Measurements from ENCODE around the gene EFR3B. TPM values are rescaled to one million over a fixed set of nuclear protein-coding genes. Genes with fewer than 3 reads are reported as not detected.

The EFR3B gene
- total RNA-seq, 1 donor from 2014 or later = 0.07 TPM

DNA sequence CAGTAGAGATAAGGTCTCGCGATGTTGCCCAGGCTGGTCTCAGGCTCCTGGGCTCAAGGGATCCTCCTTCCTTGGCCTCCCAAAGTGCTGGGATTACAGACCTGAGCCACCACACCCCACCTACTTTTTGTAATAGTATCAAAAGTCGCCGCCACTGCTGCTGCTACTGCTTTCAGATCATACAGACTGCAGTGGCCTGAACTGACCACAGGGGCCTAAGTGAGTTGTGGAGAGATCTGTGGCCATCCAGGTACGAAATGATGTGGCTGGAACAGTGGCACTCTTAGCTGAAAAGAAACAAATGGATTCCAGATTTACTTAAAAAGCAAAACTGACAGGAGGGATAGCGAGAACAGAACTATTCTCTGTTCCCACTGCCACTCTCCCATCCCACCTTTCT is 159.4 kb downstream of the EFR3B start:
- Mint-ChIP-seq H3K4me1 (peaks cover 24% of the 10 kb centered on the region), H3K27ac (no peak overlapping the region), H3K36me3 (ENCODE audit: low read depth) (no peaks in the 10 kb centered on the region), H3K9me3 (no peaks in the 10 kb centered on the region), H3K4me3 (no peak overlapping the region), H3K27me3 (no peaks in the 10 kb centered on the region)
- ATAC-seq (ENCODE audit: low read depth) = no peak
- CTCF ChIA-PET = no interaction called here
- POLR2A ChIA-PET = no interaction called here
- TF ChIP-seq, protein P1, sequence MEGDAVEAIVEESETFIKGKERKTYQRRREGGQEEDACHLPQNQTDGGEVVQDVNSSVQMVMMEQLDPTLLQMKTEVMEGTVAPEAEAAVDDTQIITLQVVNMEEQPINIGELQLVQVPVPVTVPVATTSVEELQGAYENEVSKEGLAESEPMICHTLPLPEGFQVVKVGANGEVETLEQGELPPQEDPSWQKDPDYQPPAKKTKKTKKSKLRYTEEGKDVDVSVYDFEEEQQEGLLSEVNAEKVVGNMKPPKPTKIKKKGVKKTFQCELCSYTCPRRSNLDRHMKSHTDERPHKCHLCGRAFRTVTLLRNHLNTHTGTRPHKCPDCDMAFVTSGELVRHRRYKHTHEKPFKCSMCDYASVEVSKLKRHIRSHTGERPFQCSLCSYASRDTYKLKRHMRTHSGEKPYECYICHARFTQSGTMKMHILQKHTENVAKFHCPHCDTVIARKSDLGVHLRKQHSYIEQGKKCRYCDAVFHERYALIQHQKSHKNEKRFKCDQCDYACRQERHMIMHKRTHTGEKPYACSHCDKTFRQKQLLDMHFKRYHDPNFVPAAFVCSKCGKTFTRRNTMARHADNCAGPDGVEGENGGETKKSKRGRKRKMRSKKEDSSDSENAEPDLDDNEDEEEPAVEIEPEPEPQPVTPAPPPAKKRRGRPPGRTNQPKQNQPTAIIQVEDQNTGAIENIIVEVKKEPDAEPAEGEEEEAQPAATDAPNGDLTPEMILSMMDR (IDR thresholded peaks at IDR 0.05) = no peak
- no peak for DNase-seq
- intact Hi-C loops (cut with micrococcal nuclease) = no loop called here

DNA sequence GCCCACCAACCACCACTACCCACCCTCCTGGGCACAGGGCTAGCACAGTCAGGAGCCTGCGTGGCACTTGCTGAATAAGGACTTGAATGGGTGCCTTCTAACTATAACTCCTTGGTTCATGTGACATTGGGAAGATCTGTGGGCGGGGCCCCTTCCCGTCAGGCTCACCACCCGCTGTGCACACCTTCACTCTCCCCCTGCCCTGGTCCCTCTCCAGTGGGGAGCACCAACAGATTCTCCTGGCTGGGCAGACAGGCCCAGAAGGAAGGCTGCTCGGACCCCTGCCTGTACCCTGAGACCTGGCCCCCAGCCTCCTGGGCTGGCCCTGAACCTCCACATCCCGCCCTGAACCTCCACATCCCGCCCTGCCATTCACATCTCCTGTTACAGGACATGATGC is 159.9 kb downstream of the EFR3B start:
- DNase-seq (no peak), ATAC-seq (ENCODE audit: low read depth) (no peak)
- POLR2A ChIA-PET = no interaction called here
- Mint-ChIP-seq H3K27me3 (no peaks in the 10 kb centered on the region), H3K36me3 (ENCODE audit: low read depth) (no peaks in the 10 kb centered on the region), H3K4me3 (no peak overlapping the region), H3K4me1 (peaks cover 22% of the 10 kb centered on the region), H3K9me3 (no peaks in the 10 kb centered on the region), H3K27ac (no peak overlapping the region)
- CTCF ChIA-PET = no interaction called here
- intact Hi-C loops (cut with micrococcal nuclease) = loop anchor here (2.0 kb wide), 1 partner anchor 25 kb away; no protein-coding TSS in a partner anchor
- TF ChIP-seq, protein P1 (IDR thresholded peaks at IDR 0.05) = no peak

DNA sequence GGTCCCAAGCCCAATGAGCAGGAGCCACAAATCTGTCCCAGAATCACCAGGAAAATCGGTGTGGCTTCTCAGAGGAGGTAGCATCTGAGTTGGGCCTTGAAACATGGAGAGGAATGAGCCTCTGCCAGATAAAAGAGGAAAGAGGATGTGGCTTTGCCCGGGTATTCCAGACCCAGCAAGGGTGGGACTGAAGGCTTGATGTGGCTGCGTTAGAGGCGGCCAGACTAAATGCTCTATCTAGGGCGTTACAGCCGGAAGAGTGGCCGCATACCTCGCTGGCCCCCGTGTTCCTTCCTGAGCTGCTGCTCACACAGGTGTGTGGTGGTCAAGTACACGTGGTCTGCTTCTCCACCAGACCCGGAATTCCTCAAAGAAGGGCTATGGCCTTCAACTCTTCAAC is 160.4 kb downstream of the EFR3B start:
- H3K9me3 Mint-ChIP-seq = no peaks in the 10 kb centered on the region
- DNase-seq (no peak), ATAC-seq (ENCODE audit: low read depth) (no peak)
- CTCF ChIA-PET = no interaction called here
- H3K4me1 Mint-ChIP-seq = peaks cover 27% of the 10 kb centered on the region
- intact Hi-C loops (cut with micrococcal nuclease) = loop anchor here (2.0 kb wide), 1 partner anchor 25 kb away; no protein-coding TSS in a partner anchor
- POLR2A ChIA-PET = interaction anchor here (0.6 to 0.7 kb wide), 2 partner anchors 13 to 110 kb away, joined by 3 to 5 read pairs; no protein-coding TSS in a partner anchor
- TF ChIP-seq, protein P1 (IDR thresholded peaks at IDR 0.05) = no peak
- no peak overlapping the region for H3K27ac Mint-ChIP-seq
- no peaks in the 10 kb centered on the region for H3K36me3 Mint-ChIP-seq (ENCODE audit: low read depth)
- no peak overlapping the region for H3K4me3 Mint-ChIP-seq
- H3K27me3 Mint-ChIP-seq = no peaks in the 10 kb centered on the region

DNA sequence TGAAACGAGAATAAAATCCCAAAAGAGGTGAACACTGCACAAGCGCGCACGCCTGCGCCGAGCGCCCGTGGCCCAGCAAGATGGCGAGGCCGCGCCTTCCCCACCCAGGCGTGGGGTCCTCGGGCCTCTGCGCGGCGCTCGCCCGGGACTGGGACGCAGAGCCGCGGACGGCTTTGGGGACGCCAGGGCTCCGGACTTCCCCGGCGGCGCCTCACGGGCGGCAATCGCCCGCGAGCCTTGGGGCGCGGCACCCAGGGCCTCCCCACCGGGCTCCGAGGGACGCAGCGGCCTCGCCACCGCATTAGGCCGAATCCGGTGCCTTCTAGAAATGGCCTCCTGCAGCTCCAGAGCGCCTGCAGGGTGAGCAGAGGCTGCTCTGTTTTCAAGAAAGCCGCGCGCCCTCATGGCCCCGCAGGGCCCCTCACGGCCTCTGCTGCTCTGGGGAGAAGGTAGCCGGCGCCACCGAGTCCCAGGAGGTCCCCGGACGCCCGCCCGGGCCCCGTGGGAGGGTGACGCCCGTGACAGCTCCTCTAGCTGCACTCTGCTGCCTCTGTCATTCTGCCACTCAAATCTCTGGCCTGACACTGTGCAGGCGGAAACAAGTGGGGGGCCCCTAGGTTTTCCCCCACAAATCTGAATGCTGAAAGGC is 162.4 kb downstream of the EFR3B start:
- intact Hi-C loops (cut with micrococcal nuclease) = no loop called here
- no peaks in the 10 kb centered on the region for H3K27me3 Mint-ChIP-seq
- TF ChIP-seq, protein P1 (IDR thresholded peaks at IDR 0.05) = no peak
- no peaks in the 10 kb centered on the region for H3K36me3 Mint-ChIP-seq (ENCODE audit: low read depth)
- H3K4me1 Mint-ChIP-seq = peaks cover 44% of the 10 kb centered on the region
- ChIA-PET CTCF (interaction anchor here (0.9 to 1.3 kb wide), 4 partner anchors 24 to 138 kb away, joined by 3 to 6 read pairs (median 4); no protein-coding TSS in a partner anchor), POLR2A (interaction anchor here (0.6 to 1.4 kb wide), 5 partner anchors 12 to 199 kb away, joined by 3 to 4 read pairs (median 3); no protein-coding TSS in a partner anchor)
- no peak overlapping the region for H3K27ac Mint-ChIP-seq
- ATAC-seq (ENCODE audit: low read depth) = peak; percentile 90
- H3K4me3 Mint-ChIP-seq = peak overlapping the region; percentile 55
- no peaks in the 10 kb centered on the region for H3K9me3 Mint-ChIP-seq
- DNase-seq = peak; percentile 68

DNA sequence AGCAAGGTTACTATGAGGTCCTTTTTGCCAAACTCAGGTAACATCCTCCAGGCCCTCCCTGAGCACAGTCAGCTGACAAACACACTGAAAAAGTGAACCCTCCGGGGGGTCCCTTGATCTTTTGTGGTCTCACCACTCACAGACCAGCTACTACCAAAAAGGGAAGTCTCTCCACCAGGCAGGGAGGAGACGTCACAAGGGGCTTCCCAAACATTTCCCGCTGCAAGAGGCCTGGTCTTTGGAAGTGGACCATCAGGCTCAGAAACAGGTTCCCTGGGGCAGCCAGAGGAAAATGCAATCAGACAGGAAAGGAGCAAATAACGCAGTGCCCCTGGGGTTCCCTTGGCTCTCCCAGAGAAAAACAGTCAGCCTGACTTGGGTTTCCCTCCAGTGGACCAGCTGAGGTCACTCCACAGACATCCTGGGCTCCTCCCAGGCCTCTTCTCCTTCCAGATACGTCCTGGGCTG is 165.2 kb downstream of the EFR3B start:
- POLR2A ChIA-PET = interaction anchor here (0.6 to 1.4 kb wide), 6 partner anchors 9 to 136 kb away, joined by 3 to 8 read pairs (median 4); no protein-coding TSS in a partner anchor
- H3K36me3 Mint-ChIP-seq (ENCODE audit: low read depth) = no peaks in the 10 kb centered on the region
- CTCF ChIA-PET = interaction anchor here (0.8 to 1.6 kb wide), 5 partner anchors 10 to 136 kb away, joined by 3 to 7 read pairs (median 3); no protein-coding TSS in a partner anchor
- TF ChIP-seq, protein P1 (IDR thresholded peaks at IDR 0.05) = no peak
- DNase-seq = no peak
- H3K27ac Mint-ChIP-seq = peak overlapping the region; percentile 31
- H3K4me3 Mint-ChIP-seq = peak overlapping the region; percentile 59
- peaks cover 65% of the 10 kb centered on the region for H3K4me1 Mint-ChIP-seq
- H3K9me3 Mint-ChIP-seq = no peaks in the 10 kb centered on the region
- ATAC-seq (ENCODE audit: low read depth) = no peak
- intact Hi-C loops (cut with micrococcal nuclease) = no loop called here
- no peaks in the 10 kb centered on the region for H3K27me3 Mint-ChIP-seq
